Naive thymus-derived CD8-positive, alpha-beta T cell (primary cell): ENCODE measurements around the gene PMPCA. TPM values are rescaled to one million over a fixed set of nuclear protein-coding genes. Genes with fewer than 3 reads are reported as not detected.

Source experiments
- ATAC-seq, 2 donors: fragments of 150-1000 bp; cut with Tn5 transposase in 1 of 2; sonication (Bioruptor Pico), chemical (Tn5 transposase) in 1 of 2; 1 replicate in 1 of 2; 2 replicates in 1 of 2; pipeline ENCODE4 v1.10.0; 2021; ENCODE audit warnings: mild to moderate bottlenecking in 2 of 2, moderate library complexity in 2 of 2
- POLR2A ChIA-PET: fragments of 350-600 bp; sonication (Branson Sonifier 250); formaldehyde crosslinking; loops from one replicate; lab custom pipeline; 2021; ENCODE audit warnings: antibody characterized with exemption; lab: Charles Lee
- DNase-seq, 10 donors: peaks; one replicate each; pipeline versions ENCODE4 v3.0.0 to v3.0.0-alpha.2; 2020 to 2022
- H3K27ac Mint-ChIP-seq, 10 donors: one replicate each; pipeline ENCODE4 v1.8.0; 2020 to 2022; ENCODE audit warnings: mild to moderate bottlenecking in 10 of 10, mixed read lengths in 10 of 10, moderate library complexity in 4 of 10, inconsistent platforms in 1 of 10
- H3K27me3 Mint-ChIP-seq, 5 donors: one replicate each; pipeline ENCODE4 v1.8.0; 2021 to 2022; ENCODE audit warnings: mixed read lengths in 5 of 5
- H3K36me3 Mint-ChIP-seq, 3 donors: one replicate each; pipeline ENCODE4 v1.8.0; 2020 to 2022; ENCODE audit warnings: mixed read lengths in 3 of 3, mild to moderate bottlenecking in 2 of 3, inconsistent platforms in 1 of 3
- H3K4me1 Mint-ChIP-seq, 4 donors: one replicate each; pipeline ENCODE4 v1.8.0; 2021 to 2022; ENCODE audit warnings: mixed read lengths in 4 of 4
- H3K4me3 Mint-ChIP-seq, 10 donors: one replicate each; pipeline ENCODE4 v1.8.0; 2020 to 2022; ENCODE audit warnings: mild to moderate bottlenecking in 10 of 10, mixed read lengths in 10 of 10, moderate library complexity in 6 of 10, inconsistent platforms in 1 of 10
- H3K9me3 Mint-ChIP-seq, 9 donors: one replicate each; pipeline ENCODE4 v1.8.0; 2020 to 2022; ENCODE audit warnings: mixed read lengths in 9 of 9, mild to moderate bottlenecking in 3 of 9, inconsistent platforms in 1 of 9, moderate library complexity in 1 of 9
- polyA plus RNA-seq, 3 donors: library from polyadenylated mRNA; unstranded; fragments of 300-500 nt; fragmentation: Illumina TruSeq; gene quantifications; one replicate each; pipeline ENCODE4 v1.2.3, GENCODE V29; 2021
- total RNA-seq, 8 experiments: library from RNA in 2 of 8; stranded (reverse) in 2 of 8; gene quantifications; one replicate each; pipeline ENCODE4 v1.2.3 and lab custom pipeline; 2021 to 2026

Gene PMPCA
- total and polyA plus RNA-seq, 5 experiments from 2014 or later = 37.0 to 73.2 (median 47.0) TPM

DNA sequence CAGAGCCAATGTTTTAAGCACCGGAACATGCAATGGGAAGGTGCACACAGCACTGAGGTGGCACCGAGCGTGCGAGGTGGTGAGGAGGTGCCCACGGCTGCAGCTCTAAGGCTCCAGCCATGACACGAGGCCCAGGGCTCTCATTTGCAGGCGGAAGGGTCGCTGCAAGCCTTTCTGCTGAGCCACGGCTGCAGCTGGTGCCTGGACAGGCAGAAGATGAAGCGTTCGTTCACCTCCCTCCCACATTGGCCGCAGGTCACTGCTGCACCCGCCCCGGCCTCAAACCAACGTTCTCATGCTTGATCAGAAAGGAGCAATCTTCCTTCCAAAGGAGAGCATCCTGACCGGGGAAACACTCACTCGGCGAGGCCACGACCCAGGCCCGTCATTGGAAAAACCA is 33.6 kb downstream of the PMPCA start:
- Mint-ChIP-seq H3K27me3 (no peaks in the 10 kb centered on the region), H3K9me3 (no peaks in the 10 kb centered on the region), H3K4me3 (peak overlapping the region in 1 of 10 donors; percentile 10), H3K4me1 (peaks cover 0 to 6% (median 2%) of the 10 kb centered on the region in 4 donors), H3K36me3 (peaks cover 0 to 73% (median 13%) of the 10 kb centered on the region in 3 donors), H3K27ac (no peak overlapping the region)
- ATAC-seq (no peak), DNase-seq (no peak)
- POLR2A ChIA-PET = interaction anchor here (1.0 kb wide), 1 partner anchor 36 kb away, joined by 3 read pairs; no protein-coding TSS in a partner anchor

GRCh38 chr9:136445799-136446198 is 35.3 kb downstream of the PMPCA start:
- Mint-ChIP-seq H3K4me1 (peaks cover 0 to 6% (median 0%) of the 10 kb centered on the region in 4 donors), H3K9me3 (no peaks in the 10 kb centered on the region), H3K36me3 (peaks cover 0 to 89% (median 16%) of the 10 kb centered on the region in 3 donors), H3K4me3 (no peak overlapping the region), H3K27ac (no peak overlapping the region), H3K27me3 (no peaks in the 10 kb centered on the region)
- DNase-seq (no peak), ATAC-seq (no peak)
- POLR2A ChIA-PET = no interaction called here

- no peak for ATAC-seq
- no peaks in the 10 kb centered on the region for H3K27me3 Mint-ChIP-seq
- peak overlapping the region in 1 of 10 donors; percentile 19 for H3K27ac Mint-ChIP-seq
- no peak for DNase-seq
- POLR2A ChIA-PET = interaction anchor here (0.7 kb wide), 1 partner anchor 18 kb away, joined by 3 read pairs; no protein-coding TSS in a partner anchor
- H3K4me1 Mint-ChIP-seq = peaks cover 0 to 6% (median 0%) of the 10 kb centered on the region in 4 donors
- H3K9me3 Mint-ChIP-seq = no peaks in the 10 kb centered on the region
- peaks cover 0 to 94% (median 14%) of the 10 kb centered on the region in 3 donors for H3K36me3 Mint-ChIP-seq
- no peak overlapping the region for H3K4me3 Mint-ChIP-seq
Observed at GRCh38 chr9:136447173-136447778, 36.8 kb downstream of the PMPCA start.

GRCh38 chr9:136448655-136449054 is 38.2 kb downstream of the PMPCA start:
- Mint-ChIP-seq H3K4me3 (no peak overlapping the region), H3K9me3 (no peaks in the 10 kb centered on the region), H3K27me3 (no peaks in the 10 kb centered on the region), H3K36me3 (peaks cover 0 to 93% (median 20%) of the 10 kb centered on the region in 3 donors), H3K4me1 (peaks cover 0 to 6% (median 0%) of the 10 kb centered on the region in 4 donors), H3K27ac (no peak overlapping the region)
- DNase-seq (no peak), ATAC-seq (no peak)
- POLR2A ChIA-PET = no interaction called here

GRCh38 chr9:136451221-136451877 is 40.9 kb downstream of the PMPCA start:
- H3K27me3 Mint-ChIP-seq = no peaks in the 10 kb centered on the region
- POLR2A ChIA-PET = no interaction called here
- DNase-seq (no peak), ATAC-seq (no peak)
- peak overlapping the region in 1 of 10 donors; percentile 25 for H3K27ac Mint-ChIP-seq
- peaks cover 0 to 6% (median 0%) of the 10 kb centered on the region in 4 donors for H3K4me1 Mint-ChIP-seq
- peaks cover 0 to 91% (median 21%) of the 10 kb centered on the region in 3 donors for H3K36me3 Mint-ChIP-seq
- no peaks in the 10 kb centered on the region for H3K9me3 Mint-ChIP-seq
- H3K4me3 Mint-ChIP-seq = no peak overlapping the region

- Mint-ChIP-seq H3K36me3 (peaks cover 0 to 93% (median 12%) of the 10 kb centered on the region in 3 donors), H3K4me1 (peaks cover 0 to 1% (median 0%) of the 10 kb centered on the region in 4 donors), H3K27ac (peak overlapping the region in 4 of 10 donors; percentile 7 to 54 (median 16)), H3K4me3 (no peak overlapping the region), H3K9me3 (no peaks in the 10 kb centered on the region), H3K27me3 (no peaks in the 10 kb centered on the region)
- POLR2A ChIA-PET = no interaction called here
- DNase-seq (no peak), ATAC-seq (no peak)
Observed at GRCh38 chr9:136453326-136453725, 42.9 kb downstream of the PMPCA start.

DNA sequence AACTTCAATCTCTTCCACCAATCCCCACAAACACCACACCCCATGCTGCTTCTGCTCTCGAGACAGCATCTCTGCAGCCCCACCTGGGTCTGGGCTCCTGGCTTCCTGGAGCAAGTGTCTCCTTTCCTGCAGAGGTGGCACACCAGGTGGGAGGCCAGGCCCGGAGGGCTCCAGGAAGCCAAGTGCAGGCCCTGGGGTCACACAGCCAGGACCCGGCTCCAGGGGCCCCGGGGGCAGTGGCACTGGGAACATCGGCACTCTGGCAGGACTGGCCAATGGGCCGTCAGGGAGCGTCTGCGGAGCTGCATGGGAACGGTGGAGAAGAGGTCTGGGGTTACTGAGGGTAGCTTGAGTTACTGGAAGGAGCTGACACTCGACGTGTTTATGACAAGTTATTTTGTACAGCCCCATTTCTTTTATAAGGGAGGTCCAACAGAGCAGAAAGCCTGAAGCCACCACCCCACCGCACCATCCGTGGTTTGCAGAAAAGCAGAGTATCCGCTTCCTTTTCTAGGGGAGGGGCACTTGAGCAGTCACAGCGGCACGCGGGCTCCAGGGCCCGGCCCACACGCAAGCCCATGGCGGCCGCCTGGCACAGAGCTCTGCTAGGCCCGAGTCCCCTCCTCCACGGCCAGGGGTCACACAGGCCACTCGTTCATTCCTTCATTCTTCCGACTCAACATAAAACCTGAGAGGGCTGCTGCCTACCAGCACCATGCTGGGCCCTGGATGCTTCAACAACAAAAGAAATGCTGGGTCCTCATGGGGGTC is 43.8 kb downstream of the PMPCA start:
- no peak for DNase-seq
- POLR2A ChIA-PET = no interaction called here
- no peak overlapping the region for H3K4me3 Mint-ChIP-seq
- H3K9me3 Mint-ChIP-seq = no peaks in the 10 kb centered on the region
- no peaks in the 10 kb centered on the region for H3K27me3 Mint-ChIP-seq
- ATAC-seq = no peak
- H3K36me3 Mint-ChIP-seq = peaks cover 0 to 93% (median 18%) of the 10 kb centered on the region in 3 donors
- peak overlapping the region in 2 of 10 donors; percentile 16 to 24 for H3K27ac Mint-ChIP-seq
- no peaks in the 10 kb centered on the region for H3K4me1 Mint-ChIP-seq

GRCh38 chr9:136455043-136456002 is 44.9 kb downstream of the PMPCA start:
- DNase-seq = no peak
- ATAC-seq = peak in 1 of 2 donors; percentile 19
- Mint-ChIP-seq H3K27me3 (no peaks in the 10 kb centered on the region), H3K4me1 (no peaks in the 10 kb centered on the region), H3K27ac (peak overlapping the region in 1 of 10 donors; percentile 16), H3K9me3 (no peaks in the 10 kb centered on the region), H3K36me3 (peaks cover 0 to 92% (median 22%) of the 10 kb centered on the region in 3 donors), H3K4me3 (no peak overlapping the region)
- POLR2A ChIA-PET = no interaction called here

- POLR2A ChIA-PET = no interaction called here
- peaks cover 0 to 91% (median 22%) of the 10 kb centered on the region in 3 donors for H3K36me3 Mint-ChIP-seq
- peak overlapping the region in 2 of 10 donors; percentile 25 to 46 for H3K27ac Mint-ChIP-seq
Observed at GRCh38 chr9:136456258-136456657, 45.8 kb downstream of the PMPCA start.

DNA sequence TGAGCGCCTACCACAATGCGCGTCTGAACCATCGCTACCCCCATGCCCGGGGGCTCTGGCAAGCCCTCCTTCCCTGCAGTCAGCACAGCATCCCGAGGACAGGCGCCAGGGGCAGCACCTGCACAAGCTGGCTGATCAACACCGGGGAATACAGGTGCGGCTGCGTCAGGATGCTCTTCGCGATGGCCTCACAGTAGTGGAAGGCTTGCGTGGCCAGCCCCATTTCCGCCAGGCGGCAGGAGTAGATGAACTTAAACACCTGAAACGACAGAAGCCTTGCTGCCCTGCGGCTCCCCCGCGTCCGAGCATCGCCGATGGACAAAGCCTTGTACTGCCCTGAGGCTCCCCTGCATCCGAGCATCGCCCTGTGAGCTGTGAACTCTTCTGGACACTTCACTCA is 46.9 kb downstream of the PMPCA start:
- H3K4me3 Mint-ChIP-seq = no peak overlapping the region
- no peak overlapping the region for H3K27ac Mint-ChIP-seq
- DNase-seq = no peak
- no peak for ATAC-seq
- H3K9me3 Mint-ChIP-seq = no peaks in the 10 kb centered on the region
- peaks cover 0 to 2% (median 0%) of the 10 kb centered on the region in 4 donors for H3K4me1 Mint-ChIP-seq
- no peaks in the 10 kb centered on the region for H3K27me3 Mint-ChIP-seq
- peaks cover 0 to 91% (median 22%) of the 10 kb centered on the region in 3 donors for H3K36me3 Mint-ChIP-seq
- POLR2A ChIA-PET = no interaction called here

More at GRCh38 chr9:136456258-136456657, 45.8 kb downstream of the PMPCA start:
- DNase-seq (no peak), ATAC-seq (no peak)
- Mint-ChIP-seq H3K9me3 (no peaks in the 10 kb centered on the region), H3K4me3 (no peak overlapping the region), H3K4me1 (no peaks in the 10 kb centered on the region), H3K27me3 (no peaks in the 10 kb centered on the region)

DNA sequence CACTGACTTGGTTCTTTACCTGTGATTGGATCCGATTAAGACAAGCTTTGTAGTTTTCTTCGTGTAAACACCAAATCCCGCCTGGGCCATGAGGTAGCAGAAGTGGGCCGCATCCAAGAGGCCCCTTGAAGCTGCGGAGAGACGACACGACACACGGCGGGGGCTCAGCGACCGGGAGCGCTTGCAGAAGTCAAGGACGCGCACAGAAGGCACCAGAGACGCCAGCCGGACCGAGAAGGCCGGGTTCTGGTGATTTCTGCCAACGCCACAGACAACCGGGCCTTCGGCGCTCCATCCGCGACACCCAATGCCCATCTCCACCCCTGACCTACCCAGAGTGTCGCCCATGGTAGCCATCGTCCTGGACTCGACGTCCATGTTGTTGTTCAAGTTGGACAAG is 49.0 kb downstream of the PMPCA start:
- POLR2A ChIA-PET = no interaction called here
- H3K4me3 Mint-ChIP-seq = no peak overlapping the region
- ATAC-seq (no peak), DNase-seq (no peak)
- H3K9me3 Mint-ChIP-seq = no peaks in the 10 kb centered on the region
- peaks cover 0 to 2% (median 0%) of the 10 kb centered on the region in 4 donors for H3K4me1 Mint-ChIP-seq
- peaks cover 0 to 93% (median 15%) of the 10 kb centered on the region in 3 donors for H3K36me3 Mint-ChIP-seq
- no peaks in the 10 kb centered on the region for H3K27me3 Mint-ChIP-seq
- H3K27ac Mint-ChIP-seq = no peak overlapping the region
